WI38 (cell line): ENCODE data around the gene SYNPR.

Experiments used
- H3K4me3 ChIP-seq: 2 replicates; pipeline ENCODE4 v1.5.1; 2011; ENCODE audit warnings: low read depth, mild to moderate bottlenecking, control low read depth, low read length
- CTCF ChIP-seq: IDR thresholded peaks from 2 replicates; pipeline ENCODE4 v1.5.1; 2012; ENCODE audit warnings: low read depth, mild to moderate bottlenecking, control low read depth, low read length

SYNPR gene

DNA sequence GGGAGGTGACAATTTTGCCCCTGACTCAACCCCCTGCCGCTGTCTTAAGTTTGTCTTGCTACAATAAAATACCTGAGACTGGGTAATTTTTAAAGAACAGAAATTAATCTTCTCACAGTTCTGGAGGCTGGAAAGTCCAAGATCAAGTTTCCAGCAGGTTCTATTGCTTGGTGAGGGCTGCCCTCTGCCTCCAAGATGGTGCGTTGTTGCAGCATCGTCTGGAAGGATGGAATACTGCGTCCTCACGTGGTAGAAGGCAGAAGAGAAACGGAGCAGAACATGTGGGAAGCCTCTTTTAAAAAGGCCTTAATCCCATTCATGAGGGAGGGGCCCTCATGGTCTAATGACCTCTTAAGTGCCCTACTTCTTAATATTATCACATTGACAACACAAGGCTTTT is 287.1 kb downstream of the SYNPR start:
- H3K4me3 ChIP-seq = no peak overlapping the region
- no peak for TF ChIP-seq CTCF

GRCh38 chr3:63571682-63572081 is 293.6 kb downstream of the SYNPR start:
- no peak overlapping the region for H3K4me3 ChIP-seq
- no peak for TF ChIP-seq CTCF

- no peak for TF ChIP-seq CTCF
- no peak overlapping the region for H3K4me3 ChIP-seq
These were observed 298.7 kb downstream of the SYNPR start for GRCh38 chr3:63576846-63577245.

- no peak overlapping the region for H3K4me3 ChIP-seq
- no peak for TF ChIP-seq CTCF
These were observed 300.8 kb downstream of the SYNPR start for GRCh38 chr3:63578858-63579257.

DNA sequence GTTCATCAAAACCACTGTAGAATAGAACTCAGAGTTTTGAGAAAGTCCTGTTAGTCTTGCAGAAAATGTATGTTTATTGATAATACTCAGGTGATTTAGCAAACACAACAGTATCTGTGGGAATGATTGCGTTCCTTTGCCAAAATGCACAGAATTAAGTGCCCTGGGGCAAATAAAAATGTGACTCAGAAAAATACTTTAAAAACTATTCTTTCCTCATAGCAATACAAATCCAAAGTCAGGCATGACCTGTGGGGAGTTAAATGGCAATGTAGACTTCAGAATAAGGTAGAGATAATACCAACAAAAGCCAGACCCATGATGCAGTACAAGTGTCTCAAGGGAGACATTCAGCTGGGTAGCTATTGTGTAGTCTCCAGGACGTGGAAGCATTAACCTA is 302.0 kb downstream of the SYNPR start:
- H3K4me3 ChIP-seq = no peak overlapping the region
- no peak for TF ChIP-seq CTCF

GRCh38 chr3:63582943-63583500 is 304.9 kb downstream of the SYNPR start:
- TF ChIP-seq CTCF = no peak
- no peak overlapping the region for H3K4me3 ChIP-seq

- H3K4me3 ChIP-seq = no peak overlapping the region
- TF ChIP-seq CTCF = no peak
These were observed 306.6 kb downstream of the SYNPR start for GRCh38 chr3:63584681-63585080.
